Activated naive CD4-positive, alpha-beta T cell treated with anti-CD3 and anti-CD28 coated beads for 36 hours (primary cell): ENCODE results near the gene TMEM37. TPM values are rescaled to one million over a fixed set of nuclear protein-coding genes. Genes with fewer than 3 reads are reported as not detected.

Source experiments
- CTCF ChIA-PET: fragments of 350-600 bp; sonication (Branson Sonifier 250); formaldehyde crosslinking; loops from one replicate; lab custom pipeline; 2021; ENCODE audit warnings: antibody characterized with exemption; lab: Charles Lee
- DNase-seq: peaks from one replicate; pipeline ENCODE4 v3.0.0-alpha.2; 2020
- H3K27ac Mint-ChIP-seq: one replicate; pipeline ENCODE4 v1.8.0; 2021; ENCODE audit warnings: mild to moderate bottlenecking, mixed read lengths
- H3K27me3 Mint-ChIP-seq: one replicate; pipeline ENCODE4 v1.8.0; 2021; ENCODE audit warnings: low read depth, mixed read lengths
- H3K36me3 Mint-ChIP-seq: one replicate; pipeline ENCODE4 v1.8.0; 2021; ENCODE audit warnings: low read depth, mixed read lengths
- H3K4me1 Mint-ChIP-seq: one replicate; pipeline ENCODE4 v1.8.0; 2021; ENCODE audit warnings: low read depth, mixed read lengths
- H3K4me3 Mint-ChIP-seq: one replicate; pipeline ENCODE4 v1.8.0; 2021; ENCODE audit warnings: mild to moderate bottlenecking, moderate library complexity, mixed read lengths
- H3K9me3 Mint-ChIP-seq: one replicate; pipeline ENCODE4 v1.8.0; 2021; ENCODE audit warnings: mixed read lengths
- intact Hi-C: fragments of 100-400 bp; cut with micrococcal nuclease; formaldehyde crosslinking; loops from one replicate; pipeline ENCODE4 v1.15.1; 2023
- total RNA-seq, 2 experiments: library from RNA; stranded (reverse); gene quantifications; one replicate each; pipeline ENCODE4 v1.2.3, GENCODE V29; 2021

TMEM37 gene
- not detected for total RNA-seq

- H3K27me3 Mint-ChIP-seq: peaks cover 69% of the 10 kb centered on the region
- H3K27ac Mint-ChIP-seq: no peak within 1 kb of the TSS
- no peaks in the 10 kb centered on the region for H3K36me3 Mint-ChIP-seq
- intact Hi-C loops: no loop called here
- CTCF ChIA-PET: interaction anchor here (0.6 kb wide), 1 partner anchor 576 kb away, joined by 4 read pairs; no protein-coding TSS in a partner anchor
- peak; percentile 7 for DNase-seq
- peak within 1 kb of the TSS; percentile 22 for H3K4me3 Mint-ChIP-seq
- no peaks in the 10 kb centered on the region for H3K9me3 Mint-ChIP-seq
- H3K4me1 Mint-ChIP-seq: peaks cover 3% of the 10 kb centered on the region
These were observed at the start of gene TMEM37 for GRCh38 chr2:119431155-119431975. TSS of gene TMEM37 (plus strand) at chr2:119431854. CDS start at chr2:119431904, 50 bp downstream.

GRCh38 chr2:119383410-119384140 lies 48.1 kb upstream of the TMEM37 start:
- Mint-ChIP-seq H3K4me1 (peaks cover 6% of the 10 kb centered on the region), H3K27ac (no peak overlapping the region), H3K27me3 (peaks cover 8% of the 10 kb centered on the region), H3K4me3 (no peak overlapping the region), H3K9me3 (no peaks in the 10 kb centered on the region), H3K36me3 (no peaks in the 10 kb centered on the region)
- intact Hi-C loops: no loop called here
- CTCF ChIA-PET: no interaction called here
- DNase-seq: no peak

- CTCF ChIA-PET: no interaction called here
- Mint-ChIP-seq H3K4me3 (no peak overlapping the region), H3K9me3 (no peaks in the 10 kb centered on the region), H3K27me3 (peaks cover 8% of the 10 kb centered on the region), H3K4me1 (peaks cover 6% of the 10 kb centered on the region), H3K27ac (no peak overlapping the region), H3K36me3 (no peaks in the 10 kb centered on the region)
- no peak for DNase-seq
- intact Hi-C loops: no loop called here
These were observed 46.7 kb upstream of the TMEM37 start for GRCh38 chr2:119384971-119385370.

GRCh38 chr2:119385466-119385865 lies 46.2 kb upstream of the TMEM37 start:
- intact Hi-C loops: no loop called here
- Mint-ChIP-seq H3K27me3 (peaks cover 8% of the 10 kb centered on the region), H3K9me3 (no peaks in the 10 kb centered on the region), H3K4me1 (peaks cover 6% of the 10 kb centered on the region), H3K4me3 (no peak overlapping the region), H3K36me3 (no peaks in the 10 kb centered on the region), H3K27ac (no peak overlapping the region)
- CTCF ChIA-PET: no interaction called here
- no peak for DNase-seq

GRCh38 chr2:119387381-119388129 lies 44.1 kb upstream of the TMEM37 start:
- no peak overlapping the region for H3K27ac Mint-ChIP-seq

GRCh38 chr2:119389615-119390306 lies 41.9 kb upstream of the TMEM37 start:
- H3K27me3 Mint-ChIP-seq: peaks cover 1% of the 10 kb centered on the region
- H3K36me3 Mint-ChIP-seq: no peaks in the 10 kb centered on the region
- CTCF ChIA-PET: interaction anchor here (0.7 kb wide), 2 partner anchors 19 to 756 kb away, joined by 5 read pairs; no protein-coding TSS in a partner anchor
- H3K4me3 Mint-ChIP-seq: no peak overlapping the region
- H3K27ac Mint-ChIP-seq: no peak overlapping the region
- DNase-seq: no peak
- intact Hi-C loops: no loop called here
- H3K4me1 Mint-ChIP-seq: peaks cover 6% of the 10 kb centered on the region
- H3K9me3 Mint-ChIP-seq: no peaks in the 10 kb centered on the region

More at GRCh38 chr2:119387381-119388129, 44.1 kb upstream of the TMEM37 start:
- CTCF ChIA-PET: no interaction called here
- intact Hi-C loops: no loop called here
- peak; percentile 25 for DNase-seq
- no peaks in the 10 kb centered on the region for H3K9me3 Mint-ChIP-seq
- no peak overlapping the region for H3K4me3 Mint-ChIP-seq
- no peaks in the 10 kb centered on the region for H3K36me3 Mint-ChIP-seq
- H3K4me1 Mint-ChIP-seq: peaks cover 6% of the 10 kb centered on the region
- peaks cover 8% of the 10 kb centered on the region for H3K27me3 Mint-ChIP-seq

GRCh38 chr2:119393971-119394748 lies 37.5 kb upstream of the TMEM37 start:
- no peak overlapping the region for H3K27ac Mint-ChIP-seq
- H3K36me3 Mint-ChIP-seq: no peaks in the 10 kb centered on the region
- no peak for DNase-seq
- H3K9me3 Mint-ChIP-seq: no peaks in the 10 kb centered on the region
- intact Hi-C loops: no loop called here
- no peaks in the 10 kb centered on the region for H3K27me3 Mint-ChIP-seq
- H3K4me3 Mint-ChIP-seq: no peak overlapping the region
- CTCF ChIA-PET: no interaction called here
- no peaks in the 10 kb centered on the region for H3K4me1 Mint-ChIP-seq

- DNase-seq: no peak
- Mint-ChIP-seq H3K36me3 (no peaks in the 10 kb centered on the region), H3K4me3 (no peak overlapping the region), H3K9me3 (no peaks in the 10 kb centered on the region), H3K27ac (no peak overlapping the region), H3K27me3 (peaks cover 3% of the 10 kb centered on the region), H3K4me1 (no peaks in the 10 kb centered on the region)
- CTCF ChIA-PET: no interaction called here
- intact Hi-C loops: no loop called here
These were observed 34.5 kb upstream of the TMEM37 start for GRCh38 chr2:119397196-119397595.

- Mint-ChIP-seq H3K9me3 (no peaks in the 10 kb centered on the region), H3K36me3 (no peaks in the 10 kb centered on the region), H3K4me3 (no peak overlapping the region), H3K27me3 (peaks cover 3% of the 10 kb centered on the region), H3K27ac (no peak overlapping the region), H3K4me1 (no peaks in the 10 kb centered on the region)
- no peak for DNase-seq
- intact Hi-C loops: no loop called here
- CTCF ChIA-PET: no interaction called here
These were observed 29.5 kb upstream of the TMEM37 start for GRCh38 chr2:119402106-119402505.

- H3K27me3 Mint-ChIP-seq: peaks cover 3% of the 10 kb centered on the region
- H3K4me3 Mint-ChIP-seq: no peak overlapping the region
- intact Hi-C loops: no loop called here
- no peak overlapping the region for H3K27ac Mint-ChIP-seq
- CTCF ChIA-PET: no interaction called here
- no peaks in the 10 kb centered on the region for H3K4me1 Mint-ChIP-seq
- no peak for DNase-seq
- no peaks in the 10 kb centered on the region for H3K36me3 Mint-ChIP-seq
- no peaks in the 10 kb centered on the region for H3K9me3 Mint-ChIP-seq
These were observed 28.8 kb upstream of the TMEM37 start for GRCh38 chr2:119402645-119403560.
